Left lung (tissue), 10 donors: Measurements from ENCODE around the gene NAV1. TPM values are rescaled to one million over a fixed set of nuclear protein-coding genes. Genes with fewer than 3 reads are reported as not detected.

Experiments
- ATAC-seq: fragments of 200-7000 bp; cut with Tn5 transposase; one replicate; pipeline ENCODE4 v1.9.1; 2020; ENCODE audit warnings: moderate library complexity
- DNase-seq, 4 donors: peaks; one replicate each; pipeline ENCODE4 v3.0.0-alpha.2; 2013 to 2020
- H3K27ac ChIP-seq, 2 donors: fragments of 200-600 bp; sonication (generic) in 1 of 2; one replicate each; pipeline versions ENCODE4 v1.5.0 to v1.8.0; 2020 to 2021
- H3K27me3 ChIP-seq, 2 donors: fragments of 200-600 bp; sonication (generic) in 1 of 2; one replicate each; pipeline versions ENCODE4 v1.5.0 to v1.8.0; 2020 to 2021
- H3K36me3 ChIP-seq, 2 donors: fragments of 200-600 bp; sonication (generic) in 1 of 2; one replicate each; pipeline versions ENCODE4 v1.5.0 to v1.8.0; 2020 to 2021
- H3K4me1 ChIP-seq, 2 donors: fragments of 200-600 bp; one replicate each; pipeline ENCODE4 v1.8.0; 2021
- H3K4me3 ChIP-seq, 2 donors: fragments of 200-600 bp; sonication (generic) in 1 of 2; one replicate each; pipeline versions ENCODE4 v1.5.0 to v1.8.0; 2020 to 2021; ENCODE audit warnings: mild to moderate bottlenecking in 1 of 2
- H3K9me3 ChIP-seq, 2 donors: fragments of 200-600 bp; sonication (generic) in 1 of 2; one replicate each; pipeline versions ENCODE4 v1.5.0 to v1.8.0; 2020 to 2021
- CTCF ChIP-seq, 2 donors: fragments of 200-600 bp; sonication (generic) in 1 of 2; IDR thresholded peaks; one replicate each; pipeline versions ENCODE4 v1.5.0 to v1.8.0; 2021; ENCODE audit warnings: antibody characterized with exemption in 2 of 2
- intact Hi-C, 2 donors: fragments of 100-400 bp; cut with DNase I; formaldehyde crosslinking; loops; one replicate each; pipeline versions ENCODE4 v1.11.2 to v1.14.2; 2022
- polyA plus RNA-seq, 6 donors: library from polyadenylated mRNA; unstranded; fragments of 120-200 nt; gene quantifications; one replicate each; pipeline ENCODE4 v1.2.1, GENCODE V29; 2013; ENCODE audit not compliant: insufficient read length in 6 of 6
- total RNA-seq, 2 donors: library from RNA; stranded (reverse); fragmentation: NEBNext Ultra II Directional; extraction: Animal tissue kit (Norgen Biotek cat#: 25700); gene quantifications; one replicate each; pipeline ENCODE4 v1.2.1, GENCODE V29; 2021
- donor health status: DM: no; HTN: yes; CAD: no.
- donor health status: DM: no; HTN: no; CAD: no.

NAV1 gene
- total and polyA plus RNA-seq, 8 donors: 20.2 to 41.5 (median 27.9) TPM

- no peak for TF ChIP-seq CTCF (IDR thresholded peaks at IDR 0.05)
- no peak overlapping the region for H3K4me3 ChIP-seq
- DNase-seq (no peak), ATAC-seq (no peak)
- no peaks in the 10 kb centered on the region for H3K9me3 ChIP-seq
- H3K4me1 ChIP-seq: peaks cover 0 to 13% of the 10 kb centered on the region in 2 donors
- H3K27ac ChIP-seq: no peak overlapping the region
- no peaks in the 10 kb centered on the region for H3K36me3 ChIP-seq
- H3K27me3 ChIP-seq: no peaks in the 10 kb centered on the region
- intact Hi-C loops: no loop called here
Observed at GRCh38 chr1:201527879-201528278, 11.0 kb upstream of the NAV1 start.

- no peak overlapping the region for H3K4me3 ChIP-seq
- intact Hi-C loops: no loop called here
- H3K27me3 ChIP-seq: no peaks in the 10 kb centered on the region
- peaks cover 0 to 13% of the 10 kb centered on the region in 2 donors for H3K4me1 ChIP-seq
- ATAC-seq: no peak
- no peaks in the 10 kb centered on the region for H3K9me3 ChIP-seq
- no peaks in the 10 kb centered on the region for H3K36me3 ChIP-seq
- DNase-seq: no peak
- no peak overlapping the region for H3K27ac ChIP-seq
- TF ChIP-seq CTCF (IDR thresholded peaks at IDR 0.05): no peak
Observed at GRCh38 chr1:201528631-201529252, 10.2 kb upstream of the NAV1 start.

- intact Hi-C loops: no loop called here
- no peaks in the 10 kb centered on the region for H3K36me3 ChIP-seq
- peak overlapping the region in 1 of 2 donors; percentile 65 for H3K27ac ChIP-seq
- peaks cover 13 to 14% of the 10 kb centered on the region in 2 donors for H3K4me1 ChIP-seq
- no peak overlapping the region for H3K4me3 ChIP-seq
- DNase-seq: peak; percentile 80 to 88 (median 82)
- TF ChIP-seq CTCF (IDR thresholded peaks at IDR 0.05): peak; percentile 69 to 82
- H3K9me3 ChIP-seq: no peaks in the 10 kb centered on the region
- ATAC-seq: peak; percentile 91
- no peaks in the 10 kb centered on the region for H3K27me3 ChIP-seq
Observed at GRCh38 chr1:201530741-201531531, 8.0 kb upstream of the NAV1 start.

- Histone ChIP-seq H3K4me1 (peaks cover 17 to 23% of the 10 kb centered on the region in 2 donors), H3K27me3 (peaks cover 0 to 2% of the 10 kb centered on the region in 2 donors), H3K4me3 (no peak overlapping the region), H3K9me3 (no peaks in the 10 kb centered on the region), H3K27ac (peak overlapping the region in 1 of 2 donors; percentile 65), H3K36me3 (no peaks in the 10 kb centered on the region)
- DNase-seq (no peak), ATAC-seq (no peak)
- TF ChIP-seq CTCF (IDR thresholded peaks at IDR 0.05): no peak
- intact Hi-C loops: no loop called here
Observed at GRCh38 chr1:201531551-201532425, 7.1 kb upstream of the NAV1 start.
